ENCODE measurements around the gene AP2M1. TPM values are rescaled to one million over a fixed set of nuclear protein-coding genes. Genes with fewer than 3 reads are reported as not detected.

AP2M1 gene
- total and polyA plus RNA-seq, 2 of the 13 experiments (the other 11 are each of a cell fraction or from before 2014, with no cell fraction given) = 126 to 146 TPM

- TF ChIP-seq SYNCRIP (IDR thresholded peaks at IDR 0.05; ENCODE audit: insufficient read depth, low read depth, low read length) (no peak), MLX (CRISPR knock-in tag; IDR thresholded peaks at IDR 0.05) (no peak), HIC2 (CRISPR knock-in tag; IDR thresholded peaks at IDR 0.05; ENCODE audit: low read depth) (no peak), DZIP1 (CRISPR knock-in tag; IDR thresholded peaks at IDR 0.05) (no peak), ADNP (CRISPR knock-in tag; IDR thresholded peaks at IDR 0.05) (no peak), EP300 (IDR thresholded peaks at IDR 0.05; ENCODE audit: low read depth in 2 of 2, low read length in 2 of 2) (no peak), EP300 (CRISPR knock-in tag; IDR thresholded peaks at IDR 0.05; ENCODE audit: borderline replicate concordance) (no peak), MIER3 (CRISPR knock-in tag; IDR thresholded peaks at IDR 0.05; ENCODE audit: borderline replicate concordance) (no peak), ZNF292 (CRISPR knock-in tag; IDR thresholded peaks at IDR 0.05; ENCODE audit: borderline replicate concordance, low read depth) (no peak), ZNF570 (CRISPR knock-in tag; IDR thresholded peaks at IDR 0.05; ENCODE audit: borderline replicate concordance) (no peak), ELF3 (CRISPR knock-in tag; IDR thresholded peaks at IDR 0.05) (peak; percentile 8; the same call in 1 of the 2 replicates), THAP11 (CRISPR knock-in tag; IDR thresholded peaks at IDR 0.05) (peak; percentile 55), ZBTB25 (CRISPR knock-in tag; IDR thresholded peaks at IDR 0.05) (peak; percentile 56; the same call in 1 of the 2 replicates), ZNF737 (CRISPR knock-in tag; IDR thresholded peaks at IDR 0.05; ENCODE audit: borderline replicate concordance) (no peak), MAX (IDR thresholded peaks at IDR 0.05) (peak; percentile 49; the same call in 1 of the 2 replicates), ZNF414 (CRISPR knock-in tag; IDR thresholded peaks at IDR 0.05) (0 out of 2 replicates have a peak, but pooled peaks have one; percentile 28), CENPX (CRISPR knock-in tag; IDR thresholded peaks at IDR 0.05) (no peak), TEAD3 (CRISPR knock-in tag; optimal IDR thresholded peaks at IDR 0.05; ENCODE audit: borderline replicate concordance) (no peak), ZNF883 (CRISPR knock-in tag; IDR thresholded peaks at IDR 0.05; ENCODE audit: not compliant biosample characterization) (no peak), DR1 (CRISPR knock-in tag; IDR thresholded peaks at IDR 0.05) (no peak), ZNF816 (CRISPR knock-in tag; IDR thresholded peaks at IDR 0.05; ENCODE audit: borderline replicate concordance) (no peak), NFYB (CRISPR knock-in tag; IDR thresholded peaks at IDR 0.05) (no peak)
These were observed 19.6 kb upstream of the AP2M1 start, which contains the start of gene DVL3 (continued) for GRCh38 chr3:184154885-184155643.
